Lower leg skin (tissue), 3 donors: ENCODE measurements around the gene TBX20.

Source experiments
- POLR2A ChIP-seq, 2 donors: fragments of 450-650 bp; IDR thresholded peaks; one replicate each; pipeline ENCODE4 v1.6.1; 2016 to 2017; ENCODE audit warnings: antibody characterized with exemption in 2 of 2, mild to moderate bottlenecking in 1 of 2, moderate library complexity in 1 of 2
- TF ChIP-seq, protein P1 (sequence below), 3 donors: fragments of 450-650 bp; IDR thresholded peaks; one replicate each; pipeline ENCODE4 v1.5.1; 2016; ENCODE audit warnings: antibody characterized with exemption in 3 of 3, mild to moderate bottlenecking in 3 of 3, moderate library complexity in 2 of 3

DNA sequence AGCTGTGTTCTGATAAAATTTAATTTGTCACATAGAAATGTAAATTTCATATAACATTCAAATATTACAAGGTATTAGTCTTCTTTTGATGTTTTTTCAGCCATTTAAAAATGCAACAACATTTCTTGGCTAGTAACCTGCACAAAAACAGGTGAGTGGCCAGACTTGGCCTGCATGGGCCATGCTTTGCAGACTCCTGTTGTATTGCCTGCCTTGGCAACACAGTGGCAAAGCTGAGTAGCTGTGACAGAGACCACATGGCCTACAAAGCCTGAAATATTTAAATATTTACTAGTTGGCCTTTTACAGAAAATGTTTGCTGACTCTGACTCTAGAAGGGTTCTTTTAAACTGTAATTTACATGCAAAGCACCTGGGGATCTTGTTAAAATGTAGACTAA, 13.5 kb upstream of the TBX20 start:
- no peak for TF ChIP-seq POLR2A (IDR thresholded peaks at IDR 0.05)
- TF ChIP-seq, protein P1, sequence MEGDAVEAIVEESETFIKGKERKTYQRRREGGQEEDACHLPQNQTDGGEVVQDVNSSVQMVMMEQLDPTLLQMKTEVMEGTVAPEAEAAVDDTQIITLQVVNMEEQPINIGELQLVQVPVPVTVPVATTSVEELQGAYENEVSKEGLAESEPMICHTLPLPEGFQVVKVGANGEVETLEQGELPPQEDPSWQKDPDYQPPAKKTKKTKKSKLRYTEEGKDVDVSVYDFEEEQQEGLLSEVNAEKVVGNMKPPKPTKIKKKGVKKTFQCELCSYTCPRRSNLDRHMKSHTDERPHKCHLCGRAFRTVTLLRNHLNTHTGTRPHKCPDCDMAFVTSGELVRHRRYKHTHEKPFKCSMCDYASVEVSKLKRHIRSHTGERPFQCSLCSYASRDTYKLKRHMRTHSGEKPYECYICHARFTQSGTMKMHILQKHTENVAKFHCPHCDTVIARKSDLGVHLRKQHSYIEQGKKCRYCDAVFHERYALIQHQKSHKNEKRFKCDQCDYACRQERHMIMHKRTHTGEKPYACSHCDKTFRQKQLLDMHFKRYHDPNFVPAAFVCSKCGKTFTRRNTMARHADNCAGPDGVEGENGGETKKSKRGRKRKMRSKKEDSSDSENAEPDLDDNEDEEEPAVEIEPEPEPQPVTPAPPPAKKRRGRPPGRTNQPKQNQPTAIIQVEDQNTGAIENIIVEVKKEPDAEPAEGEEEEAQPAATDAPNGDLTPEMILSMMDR (IDR thresholded peaks at IDR 0.05), result no peak
